ENCODE results near the gene AGL. TPM values are rescaled to one million over a fixed set of nuclear protein-coding genes. Genes with fewer than 3 reads are reported as not detected.

AGL gene
- total and polyA plus RNA-seq, 2 of the 13 experiments (the other 11 are each of a cell fraction or from before 2014, with no cell fraction given): 4.3 to 13.1 TPM

DNA sequence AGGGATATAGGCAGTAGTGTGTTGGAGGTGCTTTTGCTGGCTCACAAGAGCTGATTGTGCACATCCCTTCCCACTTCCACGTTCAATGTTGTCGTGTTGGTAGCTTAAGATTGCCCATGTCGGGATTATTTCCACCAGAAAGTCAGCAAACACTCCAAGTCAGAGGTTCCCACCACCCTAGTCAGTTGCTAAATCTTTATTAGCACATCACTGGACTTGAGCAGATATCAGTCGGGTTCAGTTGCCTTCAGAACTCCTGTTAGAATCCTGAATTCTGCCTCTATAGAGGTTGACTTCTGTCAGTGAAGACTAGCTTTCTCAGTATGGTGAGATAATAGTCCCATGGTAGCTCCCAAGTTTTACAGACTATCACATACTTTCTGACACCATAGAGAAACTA is 10.5 kb downstream of the AGL start:
- in situ Hi-C loops (cut with HindIII; ENCODE audit: extremely low pct_ligation_motif_present, low pct_unique_long_range_greater_than_20kb): no loop called here
- H3K27ac ChIP-seq (ENCODE audit: extremely low read length, insufficient read depth, low read length): no peak overlapping the region
- no peaks in the 10 kb centered on the region for H3K79me2 ChIP-seq (ENCODE audit: insufficient read depth, low read length)
- no peak overlapping the region for H2AFZ ChIP-seq (ENCODE audit: low read length)
- BruUV-seq (replicated peaks): no TSS peak
- H3K9ac ChIP-seq (ENCODE audit: insufficient read depth, low read depth, low read length): no peak overlapping the region
- H4K20me1 ChIP-seq (ENCODE audit: insufficient read depth, low read length): no peaks in the 10 kb centered on the region
- no peaks in the 10 kb centered on the region for H3K4me1 ChIP-seq (ENCODE audit: insufficient read depth, low read length)
- DNase-seq (ENCODE audit: low spot score): no peak
- intact Hi-C loops (cut with micrococcal nuclease; ENCODE audit: unreplicated experiment): no loop called here
- H3K36me3 ChIP-seq (replicated peaks in 1 of 2; ENCODE audit: control insufficient read depth in 1 of 2, insufficient read depth in 2 of 2, low read length in 2 of 2): peaks cover 0 to 17% of the 10 kb centered on the region in 2 experiments; a peak in 4 of 5 replicates
- ChIA-PET POLR2A (interaction anchor here (1.3 kb wide), 1 partner anchor 10 kb away, joined by 3 read pairs; no protein-coding TSS in a partner anchor), CTCF (ENCODE audit: low intra/inter-chr PET ratio, low total read pairs) (no interaction called here)
- TF ChIP-seq ZNF496 (CRISPR knock-in tag; IDR thresholded peaks at IDR 0.05; ENCODE audit: insufficient replicate concordance): no peak
- no peaks in the 10 kb centered on the region for H3K27me3 ChIP-seq (ENCODE audit: control insufficient read depth in 1 of 2, insufficient read depth in 2 of 2, low read length in 2 of 2)
- ATAC-seq: no peak
- FAIRE-seq: no peak
- no peak overlapping the region for H3K4me3 ChIP-seq (replicated peaks in 1 of 3; ENCODE audit: insufficient read depth in 1 of 3, low read depth in 2 of 3, low read length in 3 of 3)
- WGBS (ENCODE audit: low lambda C conversion rate): 89% methylated on average over 3 of the region's 4 CpGs
- no peaks in the 10 kb centered on the region for H3K9me3 ChIP-seq (ENCODE audit: low read length)
- H3K4me2 ChIP-seq (ENCODE audit: low read depth, low read length): no peak overlapping the region

DNA sequence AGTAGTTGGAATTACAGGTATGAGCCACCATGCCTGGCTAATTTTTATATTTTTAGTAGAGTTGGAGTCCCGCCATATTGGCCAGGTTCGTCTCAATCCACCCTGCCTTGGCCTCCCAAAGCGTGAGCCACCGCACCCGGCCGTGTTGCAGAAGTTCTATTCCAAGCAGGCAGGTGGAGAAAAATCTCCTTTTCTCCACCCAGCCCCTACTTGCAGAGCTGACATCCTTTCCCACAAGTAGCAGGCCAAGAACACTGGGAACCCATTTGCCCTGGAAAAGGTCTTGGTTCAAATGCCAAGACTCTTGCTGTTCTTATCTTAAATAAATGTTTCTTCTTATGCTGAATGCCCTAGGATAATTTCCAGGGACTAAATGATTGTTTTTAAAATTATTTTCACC is 17.5 kb downstream of the AGL start:
- H3K4me1 ChIP-seq (ENCODE audit: insufficient read depth, low read length): peaks cover 16% of the 10 kb centered on the region
- POLR2A ChIA-PET: no interaction called here
- no peaks in the 10 kb centered on the region for H3K27me3 ChIP-seq (ENCODE audit: control insufficient read depth in 1 of 2, insufficient read depth in 2 of 2, low read length in 2 of 2)
- no peak overlapping the region for H3K27ac ChIP-seq (ENCODE audit: extremely low read length, insufficient read depth, low read length)
- intact Hi-C loops (cut with micrococcal nuclease; ENCODE audit: unreplicated experiment) (no loop called here), in situ Hi-C loops (cut with HindIII; ENCODE audit: extremely low pct_ligation_motif_present, low pct_unique_long_range_greater_than_20kb) (no loop called here)
- no peaks in the 10 kb centered on the region for H4K20me1 ChIP-seq (ENCODE audit: insufficient read depth, low read length)
- CTCF ChIA-PET (ENCODE audit: low intra/inter-chr PET ratio, low total read pairs): no interaction called here
- H3K4me2 ChIP-seq (ENCODE audit: low read depth, low read length): no peak overlapping the region
- H3K36me3 ChIP-seq (replicated peaks in 1 of 2; ENCODE audit: control insufficient read depth in 1 of 2, insufficient read depth in 2 of 2, low read length in 2 of 2): peaks cover 0 to 6% of the 10 kb centered on the region in 2 experiments; a peak in 2 of 5 replicates
- FAIRE-seq (no peak), DNase-seq (ENCODE audit: low spot score) (no peak), ATAC-seq (no peak)
- WGBS (ENCODE audit: low lambda C conversion rate): 98% methylated on average over 6 of the region's 6 CpGs
- H3K9ac ChIP-seq (ENCODE audit: insufficient read depth, low read depth, low read length): no peak overlapping the region
- H3K9me3 ChIP-seq (ENCODE audit: low read length): no peaks in the 10 kb centered on the region
- TF ChIP-seq PAWR (CRISPR knock-in tag; IDR thresholded peaks at IDR 0.05; ENCODE audit: borderline replicate concordance): no peak
- no peak for TF ChIP-seq GZF1 (CRISPR knock-in tag; IDR thresholded peaks at IDR 0.05)
- TF ChIP-seq AHR (CRISPR knock-in tag; IDR thresholded peaks at IDR 0.05): no peak
- no peak for TF ChIP-seq MED8 (CRISPR knock-in tag; IDR thresholded peaks at IDR 0.05; ENCODE audit: insufficient replicate concordance)
- TF ChIP-seq, protein P1, sequence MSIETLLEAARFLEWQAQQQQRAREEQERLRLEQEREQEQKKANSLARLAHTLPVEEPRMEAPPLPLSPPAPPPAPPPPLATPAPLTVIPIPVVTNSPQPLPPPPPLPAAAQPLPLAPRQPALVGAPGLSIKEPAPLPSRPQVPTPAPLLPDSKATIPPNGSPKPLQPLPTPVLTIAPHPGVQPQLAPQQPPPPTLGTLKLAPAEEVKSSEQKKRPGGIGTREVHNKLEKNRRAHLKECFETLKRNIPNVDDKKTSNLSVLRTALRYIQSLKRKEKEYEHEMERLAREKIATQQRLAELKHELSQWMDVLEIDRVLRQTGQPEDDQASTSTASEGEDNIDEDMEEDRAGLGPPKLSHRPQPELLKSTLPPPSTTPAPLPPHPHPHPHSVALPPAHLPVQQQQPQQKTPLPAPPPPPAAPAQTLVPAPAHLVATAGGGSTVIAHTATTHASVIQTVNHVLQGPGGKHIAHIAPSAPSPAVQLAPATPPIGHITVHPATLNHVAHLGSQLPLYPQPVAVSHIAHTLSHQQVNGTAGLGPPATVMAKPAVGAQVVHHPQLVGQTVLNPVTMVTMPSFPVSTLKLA (IDR thresholded peaks at IDR 0.05): no peak
- H3K4me3 ChIP-seq (replicated peaks in 1 of 3; ENCODE audit: insufficient read depth in 1 of 3, low read depth in 2 of 3, low read length in 3 of 3): no peak overlapping the region
- no peaks in the 10 kb centered on the region for H3K79me2 ChIP-seq (ENCODE audit: insufficient read depth, low read length)
- H2AFZ ChIP-seq (ENCODE audit: low read length): no peak overlapping the region
- BruUV-seq (replicated peaks): no TSS peak

Measured in HepG2 (cell line).